GM12878 (cell line): ENCODE data around the gene RAMP2. TPM values are rescaled to one million over a fixed set of nuclear protein-coding genes. Genes with fewer than 3 reads are reported as not detected.

Experiments used
- ATAC-seq: fragments of 200-7000 bp; cut with Tn5 transposase; 3 replicates; pipeline ENCODE4 v1.9.1; 2020; ENCODE audit warnings: mild to moderate bottlenecking, moderate library complexity
- BruUV-seq: library from RNA; stranded (reverse); fragments of 400-500 nt; replicated peaks from 2 replicates; lab custom pipeline; 2021; lab: Mats Ljungman, UMichigan
- CTCF ChIA-PET: fragments of 300-600 bp; sonication (Branson Sonifier 250); formaldehyde crosslinking; extraction: SDS; loops from one replicate; lab custom pipeline; 2021; ENCODE audit warnings: inconsistent platforms; lab: Yijun Ruan, JAX
- POLR2A ChIA-PET: fragments of 350-600 bp; formaldehyde crosslinking; extraction: SDS; loops from one replicate; lab custom pipeline; 2021; ENCODE audit warnings: inconsistent platforms; lab: Charles Lee
- RAD21 ChIA-PET: fragments of 300-600 bp; sonication (Branson Sonifier 250); formaldehyde crosslinking; loops from one replicate; lab custom pipeline; 2023; ENCODE audit warnings: antibody characterized with exemption; ENCODE audit not compliant: unreplicated experiment; lab: Charles Lee
- SMC1A ChIA-PET: fragments of 300-600 bp; sonication (Branson Sonifier 250); formaldehyde crosslinking; loops from one replicate; lab custom pipeline; 2023; ENCODE audit not compliant: unreplicated experiment, uncharacterized antibody; lab: Charles Lee
- DNase-seq: peaks from one replicate; pipeline ENCODE4 v3.0.0-alpha.2; 2011; ENCODE audit warnings: low read depth, low spot score
- FAIRE-seq: peaks from 3 replicates; lab custom pipeline; 2011; peaks lifted over from hg19 to GRCh38; lab: Jason Lieb, UNC
- H2AFZ ChIP-seq: 2 replicates; pipeline ENCODE4 v1.6.0; 2011; ENCODE audit warnings: low read depth, low read length, control low read depth; ENCODE audit not compliant: control insufficient read depth
- H3K27ac ChIP-seq: 2 replicates; pipeline ENCODE4 v1.5.1; 2011; ENCODE audit warnings: control low read depth; ENCODE audit not compliant: control insufficient read depth, insufficient read depth
- H3K27me3 ChIP-seq, 2 experiments: replicated peaks in 1 of 2; 2 replicates each; pipeline versions ENCODE4 v1.6.0 to v1.6.1; 2011; ENCODE audit warnings: low read length in 1 of 2; ENCODE audit not compliant: control insufficient read depth in 2 of 2, insufficient read depth in 2 of 2
- H3K36me3 ChIP-seq, 2 experiments: 2 replicates each; pipeline ENCODE4 v1.5.1; 2011; ENCODE audit warnings: low read length in 1 of 2; ENCODE audit not compliant: control insufficient read depth in 2 of 2, insufficient read depth in 2 of 2
- H3K4me1 ChIP-seq: 2 replicates; pipeline ENCODE4 v1.6.1; 2011; ENCODE audit warnings: mild to moderate bottlenecking, low read length, moderate library complexity, mixed read lengths; ENCODE audit not compliant: control insufficient read depth, insufficient read depth
- H3K4me2 ChIP-seq: 2 replicates; pipeline ENCODE4 v1.6.0; 2011; ENCODE audit warnings: control low read depth; ENCODE audit not compliant: control insufficient read depth, insufficient read depth
- H3K4me3 ChIP-seq: fragments of 200-600 bp; sonication (generic); 2 replicates; pipeline ENCODE4 v1.5.1; 2016
- H3K79me2 ChIP-seq: 2 replicates; pipeline ENCODE4 v1.6.0; 2011; ENCODE audit warnings: low read length; ENCODE audit not compliant: control insufficient read depth, insufficient read depth
- H3K9ac ChIP-seq: 2 replicates; pipeline ENCODE4 v1.8.0; 2011; ENCODE audit warnings: low read length, control low read depth, mixed read lengths; ENCODE audit not compliant: control insufficient read depth, insufficient read depth
- H3K9me3 ChIP-seq: replicated peaks from 3 replicates; pipeline ENCODE4 v1.5.1; 2011; ENCODE audit warnings: mild to moderate bottlenecking, low read length; ENCODE audit not compliant: control insufficient read depth, insufficient read depth
- H4K20me1 ChIP-seq: 2 replicates; pipeline ENCODE4 v1.6.0; 2011; ENCODE audit not compliant: control insufficient read depth, insufficient read depth
- HDAC2 ChIP-seq: fragments of 200-600 bp; sonication (generic); IDR thresholded peaks from 2 replicates; pipeline ENCODE4 v1.6.1; 2017
- NRF1 ChIP-seq: conservative IDR thresholded peaks from 2 replicates; pipeline ENCODE4 v1.6.1; 2011; ENCODE audit warnings: mild to moderate bottlenecking, low read depth, low read length, improper control_type of control experiment
- SMAD1 ChIP-seq: fragments of 450-650 bp; IDR thresholded peaks from 2 replicates; pipeline ENCODE4 v1.6.1; 2018; ENCODE audit warnings: mild to moderate bottlenecking, low read depth; ENCODE audit not compliant: partially characterized antibody
- SPI1 ChIP-seq: IDR thresholded peaks from 2 replicates; pipeline ENCODE4 v1.6.1; 2011; ENCODE audit warnings: low read depth, mild to moderate bottlenecking, low read length, moderate library complexity, borderline replicate concordance; ENCODE audit not compliant: insufficient read depth
- STAT3 ChIP-seq: IDR thresholded peaks from 2 replicates; pipeline ENCODE4 v1.6.1; 2011; ENCODE audit warnings: low read depth, low read length, improper control_type of control experiment
- TARDBP ChIP-seq: IDR thresholded peaks from 2 replicates; pipeline ENCODE4 v1.6.1; 2016; ENCODE audit warnings: borderline replicate concordance
- WGBS: methylation state at CpG from one replicate; pipeline ENCODE4 v1.1.6; 2016; ENCODE audit warnings: low lambda C conversion rate; ENCODE audit not compliant: insufficient replicate concordance, insufficient coverage; ENCODE audit errors: missing lambda C conversion rate; 5-methylcytosine and 5-hydroxymethylcytosine counted together
- in situ Hi-C: fragments of 300-500 bp; cut with MboI; formaldehyde crosslinking; loops from 9 replicates; pipeline ENCODE4 v1.14.3; 2018; ENCODE audit warnings: mixed read lengths
- intact Hi-C: fragments of 100-400 bp; cut with micrococcal nuclease; formaldehyde crosslinking; loops from one replicate; pipeline ENCODE4 v1.14.2; 2022; ENCODE audit not compliant: unreplicated experiment
- polyA plus RNA-seq, 11 experiments: library from polyadenylated mRNA; depleted of rRNA in 4 of 11; unstranded in 6 of 11; stranded (reverse) in 5 of 11; fragments of >200 nt; fragmentation: Nextera tagmentation in 4 of 11; fragmentation: Illumina TruSeq in 1 of 11; extraction: Ambion mirVana in 4 of 11; extraction: Trizol in 1 of 11; gene quantifications; 1 replicate in 1 of 11; 2 replicates in 10 of 11; pipeline versions ENCODE4 v1.2.1 to v1.2.3, GENCODE V29; 2011 to 2016; ENCODE audit warnings: inconsistent platforms in 2 of 11, missing spikeins in 2 of 11, low read depth in 1 of 11
- total RNA-seq, 4 experiments: library from RNA; depleted of rRNA in 3 of 4; stranded (reverse); fragments of >200 nt in 3 of 4; fragmentation: Illumina TruSeq in 1 of 4; extraction: Trizol in 1 of 4; gene quantifications; 2 replicates each; pipeline versions ENCODE4 v1.2.1 to v1.2.3, GENCODE V29; 2013 to 2021
- TF ChIP-seq, protein P1 (sequence below): fragments of 450-650 bp; IDR thresholded peaks from 2 replicates; pipeline ENCODE4 v1.6.1; 2017; ENCODE audit warnings: mild to moderate bottlenecking

The RAMP2 gene
- total and polyA plus RNA-seq, 10 of the 15 experiments (the other 5 are each of a cell fraction or from before 2014, with no cell fraction given) = 0.14 to 0.32 (median 0.21) TPM; not detected in 4

- TF ChIP-seq, protein P1, sequence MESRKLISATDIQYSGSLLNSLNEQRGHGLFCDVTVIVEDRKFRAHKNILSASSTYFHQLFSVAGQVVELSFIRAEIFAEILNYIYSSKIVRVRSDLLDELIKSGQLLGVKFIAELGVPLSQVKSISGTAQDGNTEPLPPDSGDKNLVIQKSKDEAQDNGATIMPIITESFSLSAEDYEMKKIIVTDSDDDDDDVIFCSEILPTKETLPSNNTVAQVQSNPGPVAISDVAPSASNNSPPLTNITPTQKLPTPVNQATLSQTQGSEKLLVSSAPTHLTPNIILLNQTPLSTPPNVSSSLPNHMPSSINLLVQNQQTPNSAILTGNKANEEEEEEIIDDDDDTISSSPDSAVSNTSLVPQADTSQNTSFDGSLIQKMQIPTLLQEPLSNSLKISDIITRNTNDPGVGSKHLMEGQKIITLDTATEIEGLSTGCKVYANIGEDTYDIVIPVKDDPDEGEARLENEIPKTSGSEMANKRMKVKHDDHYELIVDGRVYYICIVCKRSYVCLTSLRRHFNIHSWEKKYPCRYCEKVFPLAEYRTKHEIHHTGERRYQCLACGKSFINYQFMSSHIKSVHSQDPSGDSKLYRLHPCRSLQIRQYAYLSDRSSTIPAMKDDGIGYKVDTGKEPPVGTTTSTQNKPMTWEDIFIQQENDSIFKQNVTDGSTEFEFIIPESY = no peak
- TF ChIP-seq SMAD1 = no peak
- TF ChIP-seq NRF1 = no peak
- TF ChIP-seq HDAC2 = no peak
- TF ChIP-seq, all 136 proteins: peak for 0
These were observed 22.7 kb downstream of the RAMP2 start (continued) for GRCh38 chr17:42783791-42784138.

DNA sequence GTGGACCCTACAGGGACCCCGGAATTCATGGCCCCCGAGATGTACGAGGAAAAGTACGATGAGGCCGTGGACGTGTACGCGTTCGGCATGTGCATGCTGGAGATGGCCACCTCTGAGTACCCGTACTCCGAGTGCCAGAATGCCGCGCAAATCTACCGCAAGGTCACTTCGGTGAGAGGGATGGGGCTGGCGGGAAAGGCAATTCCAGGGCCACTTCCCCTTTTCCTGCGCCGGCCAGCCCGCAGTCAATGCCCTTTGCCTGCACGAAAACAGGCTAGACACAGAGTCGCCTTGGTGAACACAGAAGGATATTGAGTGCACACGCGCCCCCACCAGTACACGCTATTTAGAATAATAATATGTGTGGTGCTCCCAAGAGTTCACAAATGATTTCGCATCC is 23.4 kb downstream of the RAMP2 start:
- Histone ChIP-seq H3K4me2 (0 out of 2 replicates have a peak overlapping the region, but pooled peaks have one; percentile 9), H3K36me3 (no peaks in the 10 kb centered on the region; a peak in 1 of 4 replicates), H3K27ac (no peak overlapping the region), H3K4me3 (no peak overlapping the region), H4K20me1 (no peaks in the 10 kb centered on the region; the same call in 1 of the 2 replicates), H3K9me3 (no peaks in the 10 kb centered on the region; the same call in 2 of the 3 replicates), H3K9ac (no peak overlapping the region), H3K79me2 (no peaks in the 10 kb centered on the region), H2AFZ (no peak overlapping the region), H3K27me3 (peaks cover 7 to 21% of the 10 kb centered on the region in 2 experiments), H3K4me1 (no peaks in the 10 kb centered on the region)
- CTCF ChIA-PET = no interaction called here
- POLR2A ChIA-PET = interaction anchor here (0.5 kb wide), 1 partner anchor 193 kb away, joined by 4 read pairs; no protein-coding TSS in a partner anchor
- SMC1A ChIA-PET = no interaction called here
- intact Hi-C loops (no loop called here), in situ Hi-C loops (no loop called here)
- DNase-seq (no peak), ATAC-seq (no peak), FAIRE-seq (no peak)
- RAD21 ChIA-PET = no interaction called here
- BruUV-seq = no TSS peak
- WGBS = 50% methylated on average over 25 of the region's 25 CpGs
- TF ChIP-seq TARDBP (no peak), STAT3 (no peak), SPI1 (0 out of 2 replicates have a peak, but pooled peaks have one; percentile 23)
- TF ChIP-seq, all 136 proteins: peak for 1
